Skeletal muscle satellite cell (primary cell): ENCODE data around the gene SRL. TPM values are rescaled to one million over a fixed set of nuclear protein-coding genes. Genes with fewer than 3 reads are reported as not detected.

Source experiments
- H3K27me3 ChIP-seq: 2 replicates; pipeline ENCODE4 v1.7.0; 2013; ENCODE audit warnings: low read length; ENCODE audit not compliant: control insufficient read depth, insufficient read depth
- H3K36me3 ChIP-seq: 2 replicates; pipeline ENCODE4 v1.7.0; 2013; ENCODE audit warnings: mild to moderate bottlenecking, control low read depth, low read length; ENCODE audit not compliant: insufficient read depth
- H3K4me1 ChIP-seq: 2 replicates; pipeline ENCODE4 v1.7.0; 2013; ENCODE audit warnings: low read length; ENCODE audit not compliant: control insufficient read depth, insufficient read depth
- H3K4me2 ChIP-seq: 2 replicates; pipeline ENCODE4 v1.7.0; 2013; ENCODE audit warnings: mild to moderate bottlenecking, low read length
- H3K4me3 ChIP-seq: 2 replicates; pipeline ENCODE4 v1.7.0; 2013; ENCODE audit warnings: low read length
- H3K9ac ChIP-seq: 2 replicates; pipeline ENCODE4 v1.7.0; 2013; ENCODE audit warnings: mild to moderate bottlenecking, low read depth, low read length, moderate library complexity
- H3K9me3 ChIP-seq: replicated peaks from 2 replicates; pipeline ENCODE4 v1.7.0; 2013; ENCODE audit warnings: mild to moderate bottlenecking, control low read depth, low read length
- total RNA-seq: library from RNA; depleted of rRNA; stranded (reverse); fragments of >200 nt; gene quantifications from 2 replicates; pipeline ENCODE4 v1.2.3, GENCODE V29; 2012; rRNA removed

Gene SRL
- total RNA-seq = 0.66 TPM in 1 of 2 replicates, not detected in the other

GRCh38 chr16:4241928-4242283, at the start of gene SRL:
TSS of gene SRL (minus strand) at chr16:4242080. CDS start at chr16:4242067, 13 bp downstream.
- H3K9ac ChIP-seq = no peak within 1 kb of the TSS
- no peaks in the 10 kb centered on the region for H3K4me1 ChIP-seq
- no peak within 1 kb of the TSS for H3K4me2 ChIP-seq
- no peaks in the 10 kb centered on the region for H3K36me3 ChIP-seq
- H3K9me3 ChIP-seq = no peaks in the 10 kb centered on the region
- H3K4me3 ChIP-seq = no peak within 1 kb of the TSS
- peaks cover 13% of the 10 kb centered on the region for H3K27me3 ChIP-seq

DNA sequence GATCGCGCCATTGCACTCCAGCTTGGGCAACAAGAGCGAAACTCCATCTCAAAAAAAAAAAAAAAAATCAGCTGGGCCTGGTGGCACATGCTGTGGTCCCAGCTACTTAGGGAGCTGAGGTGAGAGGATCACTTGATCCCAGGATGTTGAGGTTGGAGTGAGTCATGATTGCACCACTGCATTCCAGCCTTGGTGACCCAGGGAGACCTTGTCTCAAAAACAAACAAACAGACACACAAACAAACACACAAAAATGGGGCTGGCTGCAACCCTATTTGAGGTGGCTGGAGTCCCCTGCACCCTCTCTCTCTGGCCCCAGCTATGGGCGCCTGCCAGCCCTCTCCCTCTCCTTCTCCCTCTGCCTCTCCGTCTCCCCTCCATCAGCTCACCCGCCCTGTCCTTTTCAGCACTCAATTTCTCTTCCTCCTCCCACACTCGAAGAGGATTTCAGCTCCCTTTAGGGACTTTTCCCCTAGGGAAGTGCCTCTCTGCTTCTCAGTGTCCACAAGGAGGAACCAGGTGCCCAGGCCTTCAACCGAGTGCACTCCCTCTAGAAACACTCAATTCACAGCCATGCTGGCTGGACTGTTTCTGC, 48.5 kb upstream of the SRL start:
- peaks cover 44% of the 10 kb centered on the region for H3K4me1 ChIP-seq
- no peak overlapping the region for H3K4me3 ChIP-seq
- H3K36me3 ChIP-seq = no peaks in the 10 kb centered on the region
- peak overlapping the region; percentile 4 for H3K9ac ChIP-seq
- no peaks in the 10 kb centered on the region for H3K9me3 ChIP-seq
- no peaks in the 10 kb centered on the region for H3K27me3 ChIP-seq
- H3K4me2 ChIP-seq = no peak overlapping the region

DNA sequence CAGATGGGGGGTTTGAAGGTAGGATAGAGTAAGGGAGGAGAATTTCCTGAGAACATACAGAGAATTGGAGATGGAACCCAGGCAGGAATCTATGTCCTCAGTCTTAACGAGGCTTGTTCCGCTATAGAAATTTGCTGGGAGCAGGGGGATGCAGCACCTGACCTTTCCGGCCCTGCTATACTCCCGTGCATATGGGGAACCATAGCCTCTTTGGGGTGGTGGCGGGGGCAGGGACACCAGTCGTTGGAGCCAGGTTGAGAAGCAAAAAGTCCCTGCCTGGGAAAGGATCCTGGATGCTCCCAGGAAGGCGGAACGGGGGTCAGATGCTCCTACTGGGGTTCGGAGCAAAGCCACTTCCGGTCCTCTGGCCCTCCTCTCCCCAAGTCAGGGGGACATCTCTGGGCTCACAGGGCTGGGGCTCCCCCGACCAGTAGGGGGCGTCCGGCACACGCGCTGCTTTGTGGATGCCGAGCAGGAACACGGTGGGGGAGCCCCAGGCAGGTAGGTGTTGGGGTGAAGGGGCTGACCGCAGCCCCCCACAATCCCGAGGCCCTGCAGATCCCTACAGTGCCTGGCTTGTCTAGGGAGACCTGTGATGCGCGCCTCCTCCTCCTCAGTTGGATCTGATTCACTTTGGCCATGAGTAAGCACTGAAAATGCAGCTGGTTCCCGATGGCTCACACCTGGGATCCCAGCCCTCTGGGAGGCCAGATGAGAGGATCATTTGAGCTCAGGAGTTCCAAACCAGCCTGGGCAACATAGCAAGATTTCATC, 46.5 kb upstream of the SRL start:
- Histone ChIP-seq H3K27me3 (no peaks in the 10 kb centered on the region), H3K4me2 (peak overlapping the region; percentile 52), H3K4me3 (no peak overlapping the region), H3K9me3 (no peaks in the 10 kb centered on the region), H3K9ac (no peak overlapping the region), H3K4me1 (peaks cover 42% of the 10 kb centered on the region), H3K36me3 (no peaks in the 10 kb centered on the region)

DNA sequence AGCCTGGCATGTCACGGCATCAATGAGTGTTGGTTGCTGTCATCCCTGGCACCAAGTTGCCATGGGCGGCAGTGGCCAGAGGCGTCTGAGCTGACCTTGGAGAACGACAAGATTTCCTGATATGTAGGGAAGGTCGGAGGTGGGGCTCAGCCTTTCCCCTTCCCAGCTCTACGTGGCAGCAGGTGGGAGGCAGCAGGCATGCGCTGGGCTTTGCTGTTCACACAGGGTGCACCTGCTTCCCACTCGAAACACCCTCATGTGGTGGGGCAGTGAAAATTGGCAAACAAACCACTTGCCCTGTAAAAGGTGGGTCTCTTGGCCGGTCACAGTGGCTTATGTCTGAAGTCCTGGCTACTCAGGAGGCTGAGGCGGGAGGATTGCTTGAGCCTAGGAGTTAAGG, 43.3 kb upstream of the SRL start:
- H3K9me3 ChIP-seq = no peaks in the 10 kb centered on the region
- no peak overlapping the region for H3K4me3 ChIP-seq
- no peak overlapping the region for H3K4me2 ChIP-seq
- H3K36me3 ChIP-seq = no peaks in the 10 kb centered on the region
- H3K27me3 ChIP-seq = no peaks in the 10 kb centered on the region
- H3K4me1 ChIP-seq = peaks cover 24% of the 10 kb centered on the region
- no peak overlapping the region for H3K9ac ChIP-seq

DNA sequence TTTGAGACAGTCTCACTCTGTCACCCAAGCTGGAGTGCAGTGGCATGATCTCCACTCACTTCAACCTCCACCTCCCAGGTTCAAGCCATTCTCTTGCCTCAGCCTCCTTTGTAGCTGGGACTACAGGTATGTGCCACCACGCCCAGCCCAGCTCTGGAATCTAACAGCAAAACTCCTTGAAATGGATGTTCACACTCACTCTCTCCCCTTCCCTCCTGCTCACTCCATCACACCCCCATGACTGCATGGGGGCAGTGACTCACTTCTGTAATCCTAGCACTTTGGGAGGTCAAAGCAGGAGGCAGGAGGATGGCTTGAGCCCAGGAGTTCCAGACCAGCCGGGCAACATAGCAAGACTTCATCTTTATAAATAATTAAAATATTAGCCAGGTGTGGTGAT, 42.1 kb upstream of the SRL start:
- no peak overlapping the region for H3K4me3 ChIP-seq
- H3K9me3 ChIP-seq = no peaks in the 10 kb centered on the region
- no peaks in the 10 kb centered on the region for H3K27me3 ChIP-seq
- H3K4me1 ChIP-seq = peaks cover 19% of the 10 kb centered on the region
- H3K9ac ChIP-seq = no peak overlapping the region
- no peaks in the 10 kb centered on the region for H3K36me3 ChIP-seq
- no peak overlapping the region for H3K4me2 ChIP-seq

DNA sequence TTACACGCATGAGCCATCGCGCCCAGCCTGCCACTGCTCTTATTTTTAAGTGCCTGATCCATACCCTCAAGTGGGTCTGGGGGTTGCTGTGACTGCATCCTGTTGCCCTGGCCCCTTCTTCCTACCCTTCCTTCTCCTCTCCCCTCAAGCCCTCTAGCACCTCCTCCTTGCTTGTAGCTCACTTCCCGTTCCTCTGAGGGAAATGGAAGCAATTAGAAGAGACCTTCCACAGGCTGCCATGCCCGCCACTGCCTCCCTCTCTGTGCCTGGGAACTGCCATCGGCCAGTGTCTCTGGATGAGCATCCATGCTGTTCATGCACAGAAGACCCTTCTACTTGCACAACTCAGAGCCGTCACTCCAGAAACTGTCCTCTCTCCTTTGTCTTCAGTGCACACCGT, 41.6 kb upstream of the SRL start:
- H3K9ac ChIP-seq = no peak overlapping the region
- H3K9me3 ChIP-seq = no peaks in the 10 kb centered on the region
- H3K4me3 ChIP-seq = no peak overlapping the region
- peaks cover 14% of the 10 kb centered on the region for H3K4me1 ChIP-seq
- H3K36me3 ChIP-seq = no peaks in the 10 kb centered on the region
- H3K27me3 ChIP-seq = no peaks in the 10 kb centered on the region
- no peak overlapping the region for H3K4me2 ChIP-seq

- no peak overlapping the region for H3K4me3 ChIP-seq
These were observed 38.7 kb upstream of the SRL start for GRCh38 chr16:4280625-4281024.

DNA sequence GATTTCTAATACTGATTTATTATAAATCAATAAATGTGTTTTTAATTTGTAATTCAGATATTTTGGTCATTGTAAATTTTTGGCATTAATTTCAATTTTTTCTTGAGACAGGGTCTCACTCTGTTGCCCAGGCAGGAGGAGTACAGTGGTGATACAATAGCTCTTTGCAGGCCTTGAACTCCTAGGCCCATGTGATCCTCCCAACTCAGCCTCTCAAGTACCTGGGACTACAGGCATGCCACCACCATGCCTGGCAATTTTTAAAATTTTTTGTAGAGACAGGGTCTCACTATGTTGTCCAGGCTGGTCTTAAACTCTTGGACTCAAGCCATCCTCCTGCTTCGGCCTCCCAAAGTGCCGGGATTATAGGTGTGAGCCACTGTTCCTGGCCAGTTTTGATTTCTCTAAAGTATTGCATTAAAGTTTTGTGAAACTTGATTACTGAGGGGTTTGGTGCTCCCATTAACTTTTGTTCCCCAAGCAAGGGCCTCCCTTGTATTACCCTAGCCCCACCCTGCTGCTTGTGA, 36.2 kb upstream of the SRL start:
- Histone ChIP-seq H3K36me3 (no peaks in the 10 kb centered on the region), H3K4me2 (no peak overlapping the region), H3K27me3 (no peaks in the 10 kb centered on the region), H3K9me3 (no peaks in the 10 kb centered on the region), H3K4me1 (peaks cover 6% of the 10 kb centered on the region), H3K4me3 (no peak overlapping the region), H3K9ac (no peak overlapping the region)

More at GRCh38 chr16:4280625-4281024, 38.7 kb upstream of the SRL start:
- Histone ChIP-seq H3K36me3 (no peaks in the 10 kb centered on the region), H3K27me3 (no peaks in the 10 kb centered on the region), H3K4me2 (no peak overlapping the region), H3K9me3 (no peaks in the 10 kb centered on the region), H3K4me1 (peaks cover 9% of the 10 kb centered on the region), H3K9ac (no peak overlapping the region)

GRCh38 chr16:4275861-4276260, 34.0 kb upstream of the SRL start:
- H3K27me3 ChIP-seq = no peaks in the 10 kb centered on the region
- no peak overlapping the region for H3K4me3 ChIP-seq
- H3K4me1 ChIP-seq = peaks cover 13% of the 10 kb centered on the region
- H3K4me2 ChIP-seq = no peak overlapping the region
- no peak overlapping the region for H3K9ac ChIP-seq
- no peaks in the 10 kb centered on the region for H3K36me3 ChIP-seq
- H3K9me3 ChIP-seq = no peaks in the 10 kb centered on the region

GRCh38 chr16:4273858-4274311, 32.0 kb upstream of the SRL start:
- Histone ChIP-seq H3K4me2 (peak overlapping the region; percentile 100), H3K4me3 (peak overlapping the region; percentile 96), H3K9ac (peak overlapping the region; percentile 75), H3K4me1 (peaks cover 21% of the 10 kb centered on the region), H3K27me3 (no peaks in the 10 kb centered on the region), H3K36me3 (no peaks in the 10 kb centered on the region), H3K9me3 (no peaks in the 10 kb centered on the region)

GRCh38 chr16:4272114-4272956, 30.5 kb upstream of the SRL start:
- Histone ChIP-seq H3K36me3 (no peaks in the 10 kb centered on the region), H3K4me1 (peaks cover 21% of the 10 kb centered on the region), H3K9ac (peak overlapping the region; percentile 92), H3K4me2 (peak overlapping the region; percentile 100), H3K27me3 (no peaks in the 10 kb centered on the region), H3K9me3 (no peaks in the 10 kb centered on the region), H3K4me3 (peak overlapping the region; percentile 96)
